Measurements from ENCODE around the gene UBTF. TPM values are rescaled to one million over a fixed set of nuclear protein-coding genes. Genes with fewer than 3 reads are reported as not detected.

Gene UBTF
- total RNA-seq, 1 experiment from 2014 or later, result 114 TPM

GRCh38 chr17:44192750-44193149 is 26.7 kb downstream of the UBTF start:
- CTCF ChIA-PET, result no interaction called here
- peaks cover 29% of the 10 kb centered on the region for H3K36me3 ChIP-seq (ENCODE audit: insufficient read depth, low read length, poor library complexity, severe bottlenecking)
- POLR2A ChIA-PET (ENCODE audit: low non-redundant PET), result no interaction called here
- no peaks in the 10 kb centered on the region for H3K9me3 ChIP-seq (ENCODE audit: low read depth, low read length, poor library complexity, severe bottlenecking)
- TF ChIP-seq CTCF (conservative IDR thresholded peaks at IDR 0.05; ENCODE audit: low read depth, low read length) (no peak), EZH2 (IDR thresholded peaks at IDR 0.05; ENCODE audit: borderline replicate concordance, low read depth, low read length, poor library complexity, severe bottlenecking) (no peak)
- no peak for DNase-seq (ENCODE audit: low spot score)
- H3K27ac ChIP-seq (ENCODE audit: low read depth, low read length, poor library complexity, severe bottlenecking), result no peak overlapping the region
- no peak overlapping the region for H3K4me3 ChIP-seq (ENCODE audit: low read depth, low read length, poor library complexity, severe bottlenecking)
- BruUV-seq (replicated peaks), result no TSS peak
- no peaks in the 10 kb centered on the region for H3K27me3 ChIP-seq (replicated peaks; ENCODE audit: insufficient read depth, low read depth, low read length, poor library complexity)
- H3K4me1 ChIP-seq (ENCODE audit: insufficient read depth, low read length, poor library complexity, severe bottlenecking), result peaks cover 7% of the 10 kb centered on the region
- intact Hi-C loops (cut with micrococcal nuclease; ENCODE audit: unreplicated experiment), result no loop called here

GRCh38 chr17:44191941-44192496 is 27.5 kb downstream of the UBTF start:
- CTCF ChIA-PET, result no interaction called here
- H3K36me3 ChIP-seq (ENCODE audit: insufficient read depth, low read length, poor library complexity, severe bottlenecking), result peaks cover 22% of the 10 kb centered on the region
- POLR2A ChIA-PET (ENCODE audit: low non-redundant PET), result no interaction called here
- DNase-seq (ENCODE audit: low spot score), result no peak
- no peak for TF ChIP-seq EZH2 (IDR thresholded peaks at IDR 0.05; ENCODE audit: borderline replicate concordance, low read depth, low read length, poor library complexity, severe bottlenecking)
- no peak for TF ChIP-seq CTCF (conservative IDR thresholded peaks at IDR 0.05; ENCODE audit: low read depth, low read length)
- peaks cover 9% of the 10 kb centered on the region for H3K4me1 ChIP-seq (ENCODE audit: insufficient read depth, low read length, poor library complexity, severe bottlenecking)
- no peaks in the 10 kb centered on the region for H3K27me3 ChIP-seq (replicated peaks; ENCODE audit: insufficient read depth, low read depth, low read length, poor library complexity)
- no peak overlapping the region for H3K27ac ChIP-seq (ENCODE audit: low read depth, low read length, poor library complexity, severe bottlenecking)
- intact Hi-C loops (cut with micrococcal nuclease; ENCODE audit: unreplicated experiment), result no loop called here
- no peaks in the 10 kb centered on the region for H3K9me3 ChIP-seq (ENCODE audit: low read depth, low read length, poor library complexity, severe bottlenecking)
- no TSS peak for BruUV-seq (replicated peaks)
- no peak overlapping the region for H3K4me3 ChIP-seq (ENCODE audit: low read depth, low read length, poor library complexity, severe bottlenecking)

GRCh38 chr17:44191369-44191768 is 28.1 kb downstream of the UBTF start:
- ChIA-PET CTCF (no interaction called here), POLR2A (ENCODE audit: low non-redundant PET) (no interaction called here)
- no TSS peak for BruUV-seq (replicated peaks)
- peaks cover 9% of the 10 kb centered on the region for H3K4me1 ChIP-seq (ENCODE audit: insufficient read depth, low read length, poor library complexity, severe bottlenecking)
- H3K4me3 ChIP-seq (ENCODE audit: low read depth, low read length, poor library complexity, severe bottlenecking), result no peak overlapping the region
- peaks cover 20% of the 10 kb centered on the region for H3K36me3 ChIP-seq (ENCODE audit: insufficient read depth, low read length, poor library complexity, severe bottlenecking)
- TF ChIP-seq CTCF (conservative IDR thresholded peaks at IDR 0.05; ENCODE audit: low read depth, low read length) (no peak), EZH2 (IDR thresholded peaks at IDR 0.05; ENCODE audit: borderline replicate concordance, low read depth, low read length, poor library complexity, severe bottlenecking) (no peak)
- intact Hi-C loops (cut with micrococcal nuclease; ENCODE audit: unreplicated experiment), result no loop called here
- H3K27ac ChIP-seq (ENCODE audit: low read depth, low read length, poor library complexity, severe bottlenecking), result no peak overlapping the region
- H3K9me3 ChIP-seq (ENCODE audit: low read depth, low read length, poor library complexity, severe bottlenecking), result no peaks in the 10 kb centered on the region
- no peak for DNase-seq (ENCODE audit: low spot score)
- H3K27me3 ChIP-seq (replicated peaks; ENCODE audit: insufficient read depth, low read depth, low read length, poor library complexity), result no peaks in the 10 kb centered on the region

Measured in A673 (cell line).